ENCODE results near the gene SDC1.

GRCh38 chr2:20211860-20212458 is 13.0 kb downstream of the SDC1 start:
- TF ChIP-seq CTCF (conservative IDR thresholded peaks at IDR 0.05 in 1 of 2, IDR thresholded peaks at IDR 0.05 in 1 of 2; ENCODE audit: extremely low read depth in 1 of 2, insufficient read depth in 1 of 2, low read depth in 1 of 2, low read length in 2 of 2) = no peak
- TF ChIP-seq EZH2 (IDR thresholded peaks at IDR 0.05; ENCODE audit: borderline replicate concordance, low read length) = no peak

Measured in mammary epithelial cell (primary cell).